NB4 (cell line): ENCODE measurements around the gene LCA5L.

Experiments
- MYC ChIP-seq: IDR thresholded peaks from 2 replicates; pipeline ENCODE4 v1.6.1; 2011; ENCODE audit warnings: low read depth, low read length
- POLR2A ChIP-seq: IDR thresholded peaks from 2 replicates; pipeline ENCODE4 v1.6.1; 2011; ENCODE audit warnings: mild to moderate bottlenecking; ENCODE audit not compliant: insufficient read length; ENCODE audit errors: extremely low read depth
- TF ChIP-seq, protein P1 (sequence below): IDR thresholded peaks from one replicate; pipeline ENCODE4 v1.5.1; 2012; ENCODE audit warnings: low read depth, low read length
- TF ChIP-seq, protein P2 (sequence below): IDR thresholded peaks from 2 replicates; pipeline ENCODE4 v1.6.1; 2011; ENCODE audit warnings: low read depth, low read length

DNA sequence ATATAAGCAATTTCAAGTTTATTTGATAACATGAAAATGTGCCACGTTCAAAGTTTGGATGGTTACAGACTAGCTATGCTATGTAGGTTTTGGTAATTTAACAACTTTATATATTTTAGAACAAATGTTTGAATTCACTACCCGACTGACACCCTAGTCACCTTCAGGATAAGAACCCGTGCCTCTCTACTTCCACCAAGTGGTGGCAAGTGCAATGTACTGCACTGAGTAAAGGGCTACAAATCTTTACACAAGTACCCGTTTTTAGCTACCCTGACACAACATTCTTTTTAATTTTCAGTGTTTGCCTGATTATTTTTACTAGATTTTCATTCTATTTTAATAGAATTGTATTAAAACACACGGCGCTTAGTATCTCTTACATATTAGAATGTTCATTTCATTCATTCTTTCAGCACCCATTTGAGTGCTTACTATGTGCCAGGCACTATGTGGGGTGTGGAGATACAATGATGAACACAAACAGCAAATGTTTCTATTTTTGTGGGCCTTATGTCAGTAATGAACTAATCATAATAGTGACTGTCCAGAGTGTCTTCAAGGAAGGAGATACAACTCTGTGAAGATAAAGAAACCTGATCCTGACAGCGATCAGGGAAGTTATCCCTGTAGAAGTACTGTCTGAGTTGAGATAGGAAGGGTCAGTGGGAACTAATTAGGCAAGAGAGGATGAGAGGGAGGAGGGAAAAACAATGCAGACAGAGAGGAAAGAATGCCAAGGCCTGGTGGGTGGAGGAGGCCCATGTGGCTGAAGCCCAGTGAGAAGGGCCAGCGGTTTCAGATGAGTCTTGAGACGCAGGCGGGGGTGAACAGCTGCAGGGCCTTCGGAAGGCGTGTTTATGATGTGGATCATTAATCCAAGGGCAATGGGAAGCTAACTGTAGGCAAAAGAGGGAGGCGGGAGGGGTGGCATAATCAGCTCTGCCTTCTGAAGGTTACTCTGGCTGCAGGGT is 3.8 kb downstream of the LCA5L start:
- TF ChIP-seq, protein P1, sequence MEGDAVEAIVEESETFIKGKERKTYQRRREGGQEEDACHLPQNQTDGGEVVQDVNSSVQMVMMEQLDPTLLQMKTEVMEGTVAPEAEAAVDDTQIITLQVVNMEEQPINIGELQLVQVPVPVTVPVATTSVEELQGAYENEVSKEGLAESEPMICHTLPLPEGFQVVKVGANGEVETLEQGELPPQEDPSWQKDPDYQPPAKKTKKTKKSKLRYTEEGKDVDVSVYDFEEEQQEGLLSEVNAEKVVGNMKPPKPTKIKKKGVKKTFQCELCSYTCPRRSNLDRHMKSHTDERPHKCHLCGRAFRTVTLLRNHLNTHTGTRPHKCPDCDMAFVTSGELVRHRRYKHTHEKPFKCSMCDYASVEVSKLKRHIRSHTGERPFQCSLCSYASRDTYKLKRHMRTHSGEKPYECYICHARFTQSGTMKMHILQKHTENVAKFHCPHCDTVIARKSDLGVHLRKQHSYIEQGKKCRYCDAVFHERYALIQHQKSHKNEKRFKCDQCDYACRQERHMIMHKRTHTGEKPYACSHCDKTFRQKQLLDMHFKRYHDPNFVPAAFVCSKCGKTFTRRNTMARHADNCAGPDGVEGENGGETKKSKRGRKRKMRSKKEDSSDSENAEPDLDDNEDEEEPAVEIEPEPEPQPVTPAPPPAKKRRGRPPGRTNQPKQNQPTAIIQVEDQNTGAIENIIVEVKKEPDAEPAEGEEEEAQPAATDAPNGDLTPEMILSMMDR = peak; percentile 85
- no peak for TF ChIP-seq POLR2A
- TF ChIP-seq, protein P2, sequence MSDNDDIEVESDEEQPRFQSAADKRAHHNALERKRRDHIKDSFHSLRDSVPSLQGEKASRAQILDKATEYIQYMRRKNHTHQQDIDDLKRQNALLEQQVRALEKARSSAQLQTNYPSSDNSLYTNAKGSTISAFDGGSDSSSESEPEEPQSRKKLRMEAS = no peak
- TF ChIP-seq MYC = no peak
